ENCODE data around the gene SLC9A5. TPM values are rescaled to one million over a fixed set of nuclear protein-coding genes. Genes with fewer than 3 reads are reported as not detected.
A peak's percentile ranks its signal among the peaks of the same experiment; 100 is the strongest.

The SLC9A5 gene
- total and polyA plus RNA-seq, 10 of the 15 experiments (the other 5 are each of a cell fraction or from before 2014, with no cell fraction given) = 0.26 to 5.7 (median 1.5) TPM

- RAD21 ChIA-PET (ENCODE audit: unreplicated experiment) = no interaction called here
- BruUV-seq (replicated peaks) = no TSS peak
- H3K9me3 ChIP-seq (replicated peaks; ENCODE audit: control insufficient read depth, insufficient read depth, low read length) = no peaks in the 10 kb centered on the region
- TF ChIP-seq POLR2A (IDR thresholded peaks at IDR 0.05; ENCODE audit: low read depth, low read length) (peak; percentile 14; the same call in 1 of the 2 replicates), BRCA1 (IDR thresholded peaks at IDR 0.05; ENCODE audit: low read depth, low read length) (no peak), RAD21 (IDR thresholded peaks at IDR 0.05; ENCODE audit: insufficient read depth, low read depth, low read length) (no peak), POLR2AphosphoS5 (IDR thresholded peaks at IDR 0.05; ENCODE audit: low read length) (peak; percentile 46), POLR2AphosphoS2 (IDR thresholded peaks at IDR 0.05; ENCODE audit: low read depth, low read length) (peak; percentile 42; the same call in 1 of the 2 replicates)
- no peak for ATAC-seq
- no peak overlapping the region for H3K4me3 ChIP-seq
- H3K79me2 ChIP-seq (ENCODE audit: control insufficient read depth, insufficient read depth, low read length) = peaks cover 18% of the 10 kb centered on the region
- 95% methylated on average over 12 of the region's 12 CpGs for WGBS (ENCODE audit: insufficient coverage, insufficient replicate concordance, low lambda C conversion rate, missing lambda C conversion rate)
- H3K9ac ChIP-seq (ENCODE audit: control insufficient read depth, insufficient read depth, low read length) = no peak overlapping the region
- no peak for FAIRE-seq
- in situ Hi-C loops (cut with MboI) = no loop called here
- H3K4me1 ChIP-seq (ENCODE audit: control insufficient read depth, insufficient read depth, low read length) = peaks cover 7% of the 10 kb centered on the region; the same call in 1 of the 2 replicates
- peaks cover 19 to 38% of the 10 kb centered on the region in 2 experiments; a peak in 3 of 4 replicates for H3K36me3 ChIP-seq (ENCODE audit: control insufficient read depth in 2 of 2, insufficient read depth in 2 of 2, low read length in 1 of 2)
- no peak for DNase-seq (ENCODE audit: low read depth, low spot score)
- no peak overlapping the region for H2AFZ ChIP-seq (ENCODE audit: control insufficient read depth, low read depth, low read length)
- SMC1A ChIA-PET (ENCODE audit: uncharacterized antibody, unreplicated experiment) = no interaction called here
- POLR2A ChIA-PET = interaction anchor here (0.5 kb wide), 1 partner anchor 147 kb away, joined by 11 read pairs; no protein-coding TSS in a partner anchor
- no peaks in the 10 kb centered on the region for H3K27me3 ChIP-seq (replicated peaks in 1 of 2; ENCODE audit: control insufficient read depth in 2 of 2, insufficient read depth in 2 of 2, low read length in 1 of 2)
- H4K20me1 ChIP-seq (ENCODE audit: control insufficient read depth, insufficient read depth) = no peaks in the 10 kb centered on the region
- CTCF ChIA-PET = interaction anchor here (1.2 to 2.0 kb wide), 2 partner anchors 16 to 76 kb away, joined by 3 to 7 read pairs; partner anchors contain the start of gene FHOD1
- H3K27ac ChIP-seq (ENCODE audit: control insufficient read depth, insufficient read depth) = no peak overlapping the region
- H3K4me2 ChIP-seq (ENCODE audit: control insufficient read depth, insufficient read depth) = no peak overlapping the region
- intact Hi-C loops (cut with micrococcal nuclease; ENCODE audit: unreplicated experiment) = no loop called here
Observed at GRCh38 chr16:67230809-67231660, 17.7 kb upstream of the SLC9A5 start.

GRCh38 chr16:67233596-67233995 is 15.2 kb upstream of the SLC9A5 start:
- intact Hi-C loops (cut with micrococcal nuclease; ENCODE audit: unreplicated experiment) = no loop called here
- no peaks in the 10 kb centered on the region for H4K20me1 ChIP-seq (ENCODE audit: control insufficient read depth, insufficient read depth)

More at GRCh38 chr16:67233596-67233995, 15.2 kb upstream of the SLC9A5 start:
- H3K4me2 ChIP-seq (ENCODE audit: control insufficient read depth, insufficient read depth) = no peak overlapping the region
- ChIA-PET SMC1A (ENCODE audit: uncharacterized antibody, unreplicated experiment) (interaction anchor here (1.9 kb wide), 1 partner anchor 11 kb away, joined by 6 read pairs; no protein-coding TSS in a partner anchor), CTCF (no interaction called here), POLR2A (no interaction called here), RAD21 (ENCODE audit: unreplicated experiment) (no interaction called here)
- no peak overlapping the region for H2AFZ ChIP-seq (ENCODE audit: control insufficient read depth, low read depth, low read length)
- DNase-seq (ENCODE audit: low read depth, low spot score) (no peak), FAIRE-seq (no peak), ATAC-seq (no peak)
- WGBS (ENCODE audit: insufficient coverage, insufficient replicate concordance, low lambda C conversion rate, missing lambda C conversion rate) = 74% methylated on average over 7 of the region's 7 CpGs
- peaks cover 34 to 56% of the 10 kb centered on the region in 2 experiments; a peak in 3 of 4 replicates for H3K36me3 ChIP-seq (ENCODE audit: control insufficient read depth in 2 of 2, insufficient read depth in 2 of 2, low read length in 1 of 2)
- H3K79me2 ChIP-seq (ENCODE audit: control insufficient read depth, insufficient read depth, low read length) = no peaks in the 10 kb centered on the region
- no peak overlapping the region for H3K4me3 ChIP-seq
- no peaks in the 10 kb centered on the region for H3K9me3 ChIP-seq (replicated peaks; ENCODE audit: control insufficient read depth, insufficient read depth, low read length)
- TF ChIP-seq YY1 (IDR thresholded peaks at IDR 0.05; ENCODE audit: low read depth, low read length) (no peak), EP300 (IDR thresholded peaks at IDR 0.05; ENCODE audit: borderline replicate concordance in 1 of 2, control insufficient read depth in 1 of 2, low read depth in 2 of 2, low read length in 2 of 2) (no peak)
- no TSS peak for BruUV-seq (replicated peaks)
- H3K9ac ChIP-seq (ENCODE audit: control insufficient read depth, insufficient read depth, low read length) = no peak overlapping the region
- no peak overlapping the region for H3K27ac ChIP-seq (ENCODE audit: control insufficient read depth, insufficient read depth)
- no peaks in the 10 kb centered on the region for H3K4me1 ChIP-seq (ENCODE audit: control insufficient read depth, insufficient read depth, low read length)
- in situ Hi-C loops (cut with MboI) = no loop called here
- H3K27me3 ChIP-seq (replicated peaks in 1 of 2; ENCODE audit: control insufficient read depth in 2 of 2, insufficient read depth in 2 of 2, low read length in 1 of 2) = no peaks in the 10 kb centered on the region
